ENCODE data around the gene ABCB1.

ABCB1 gene

GRCh38 chr7:87498893-87499292 lies 101.8 kb downstream of the ABCB1 start (continued):
- TF ChIP-seq ZBTB49 (tag by site-specific recombination; IDR thresholded peaks at IDR 0.05; ENCODE audit: low read depth) (no peak), ZNF830 (tag by site-specific recombination; IDR thresholded peaks at IDR 0.05; ENCODE audit: low read depth) (no peak), ZNF335 (tag by site-specific recombination; conservative IDR thresholded peaks at IDR 0.05) (no peak), PRDM4 (tag by site-specific recombination; IDR thresholded peaks at IDR 0.05) (no peak)

- Histone ChIP-seq H3K36me3 (ENCODE audit: control insufficient read depth in 2 of 2, insufficient read depth in 1 of 2, low read length in 2 of 2) (no peaks in the 10 kb centered on the region), H3K9me3 (ENCODE audit: control insufficient read depth, insufficient read depth, low read depth, low read length) (no peaks in the 10 kb centered on the region), H3K27ac (ENCODE audit: extremely low read depth, low read depth, low read length) (no peak overlapping the region), H3K4me3 (ENCODE audit: low read depth, low read length) (no peak overlapping the region), H3K4me1 (ENCODE audit: control insufficient read depth, insufficient read depth, low read length) (no peaks in the 10 kb centered on the region)
- CTCF ChIA-PET: no interaction called here
- TF ChIP-seq ZNF184 (tag by site-specific recombination; IDR thresholded peaks at IDR 0.05): no peak
- POLR2A ChIA-PET: no interaction called here
These were observed 103.2 kb downstream of the ABCB1 start for GRCh38 chr7:87497482-87497881.

GRCh38 chr7:87495366-87495765 lies 105.3 kb downstream of the ABCB1 start:
- CTCF ChIA-PET: interaction anchor here (1.0 kb wide), 1 partner anchor 12 kb away, joined by 3 read pairs; no protein-coding TSS in a partner anchor
- POLR2A ChIA-PET: no interaction called here

More at GRCh38 chr7:87495366-87495765, 105.3 kb downstream of the ABCB1 start:
- no peaks in the 10 kb centered on the region for H3K4me1 ChIP-seq (ENCODE audit: control insufficient read depth, insufficient read depth, low read length)
- no peaks in the 10 kb centered on the region for H3K9me3 ChIP-seq (ENCODE audit: control insufficient read depth, insufficient read depth, low read depth, low read length)
- no peak overlapping the region for H3K27ac ChIP-seq (ENCODE audit: extremely low read depth, low read depth, low read length)
- no peak overlapping the region for H3K4me3 ChIP-seq (ENCODE audit: low read depth, low read length)
- TF ChIP-seq ZNF514 (tag by site-specific recombination; IDR thresholded peaks at IDR 0.05): no peak
- no peak for TF ChIP-seq GLI2 (tag by site-specific recombination; IDR thresholded peaks at IDR 0.05; ENCODE audit: borderline replicate concordance, low read depth)
- TF ChIP-seq PRDM10 (tag by site-specific recombination; IDR thresholded peaks at IDR 0.05): no peak
- no peak for TF ChIP-seq PRDM1 (tag by site-specific recombination; IDR thresholded peaks at IDR 0.05)
- no peaks in the 10 kb centered on the region for H3K36me3 ChIP-seq (ENCODE audit: control insufficient read depth in 2 of 2, insufficient read depth in 1 of 2, low read length in 2 of 2)
